ENCODE measurements around the gene THSD4. TPM values are rescaled to one million over a fixed set of nuclear protein-coding genes. Genes with fewer than 3 reads are reported as not detected.
A peak's percentile ranks its signal among the peaks of the same experiment; 100 is the strongest.

Gene THSD4
- total and polyA plus RNA-seq, 2 of the 8 experiments (the other 6 are each of a cell fraction or from before 2014, with no cell fraction given), result 2.5 to 6.2 TPM

DNA sequence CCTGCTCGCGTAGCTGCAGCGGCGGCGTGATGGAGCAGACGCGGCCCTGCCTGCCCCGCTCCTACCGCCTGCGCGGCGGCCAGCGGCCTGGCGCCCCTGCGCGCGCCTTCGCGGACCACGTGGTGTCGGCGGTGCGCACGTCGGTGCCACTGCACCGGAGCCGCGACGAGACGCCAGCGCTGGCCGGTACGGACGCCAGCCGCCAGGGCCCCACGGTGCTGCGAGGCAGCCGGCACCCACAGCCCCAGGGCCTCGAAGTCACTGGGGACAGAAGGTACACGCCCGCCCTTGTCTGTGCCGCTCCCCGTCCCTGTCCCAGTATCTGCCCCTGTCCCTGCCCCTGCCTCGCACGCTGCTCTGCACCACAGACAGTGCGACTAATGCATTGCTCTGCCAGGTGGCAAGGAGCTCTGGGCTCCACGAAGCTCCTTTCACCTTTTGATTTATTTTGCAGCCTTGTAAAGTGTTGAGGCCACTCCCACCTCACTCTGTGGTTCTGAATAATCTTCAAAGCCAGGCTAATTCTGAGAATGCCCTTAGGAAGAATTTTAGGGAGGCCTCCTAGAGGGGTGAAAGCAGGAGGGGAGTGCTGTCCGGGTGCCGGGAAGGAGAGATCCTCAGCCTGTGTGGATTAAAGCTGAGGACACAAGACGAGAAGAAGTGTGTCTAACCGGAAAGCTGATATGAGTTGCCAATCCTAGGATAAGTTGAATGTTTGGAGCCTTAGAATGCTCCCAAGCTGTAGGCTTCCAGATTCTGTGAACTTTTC, 100.0 kb downstream of the THSD4 start (continued):
- no peak for TF ChIP-seq ASH2L (IDR thresholded peaks at IDR 0.05; ENCODE audit: low read length)
- no peak for TF ChIP-seq SUZ12 (IDR thresholded peaks at IDR 0.05; ENCODE audit: low read length)
- no peak for TF ChIP-seq SP1 (IDR thresholded peaks at IDR 0.05; ENCODE audit: low read depth, low read length)
- TF ChIP-seq CBX8 (IDR thresholded peaks at IDR 0.05; ENCODE audit: borderline replicate concordance, low read depth, low read length), result no peak
- no peak for TF ChIP-seq CHD1 (IDR thresholded peaks at IDR 0.05; ENCODE audit: low read depth, low read length)
- no peak for TF ChIP-seq SIRT6 (IDR thresholded peaks at IDR 0.05; ENCODE audit: low read length)
- no peak for TF ChIP-seq POLR2AphosphoS5 (IDR thresholded peaks at IDR 0.05; ENCODE audit: low read depth, low read length)
- TF ChIP-seq, protein P1, sequence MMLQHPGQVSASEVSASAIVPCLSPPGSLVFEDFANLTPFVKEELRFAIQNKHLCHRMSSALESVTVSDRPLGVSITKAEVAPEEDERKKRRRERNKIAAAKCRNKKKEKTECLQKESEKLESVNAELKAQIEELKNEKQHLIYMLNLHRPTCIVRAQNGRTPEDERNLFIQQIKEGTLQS (IDR thresholded peaks at IDR 0.05; ENCODE audit: insufficient read depth, low read depth, low read length), result no peak
- TF ChIP-seq, protein P2, sequence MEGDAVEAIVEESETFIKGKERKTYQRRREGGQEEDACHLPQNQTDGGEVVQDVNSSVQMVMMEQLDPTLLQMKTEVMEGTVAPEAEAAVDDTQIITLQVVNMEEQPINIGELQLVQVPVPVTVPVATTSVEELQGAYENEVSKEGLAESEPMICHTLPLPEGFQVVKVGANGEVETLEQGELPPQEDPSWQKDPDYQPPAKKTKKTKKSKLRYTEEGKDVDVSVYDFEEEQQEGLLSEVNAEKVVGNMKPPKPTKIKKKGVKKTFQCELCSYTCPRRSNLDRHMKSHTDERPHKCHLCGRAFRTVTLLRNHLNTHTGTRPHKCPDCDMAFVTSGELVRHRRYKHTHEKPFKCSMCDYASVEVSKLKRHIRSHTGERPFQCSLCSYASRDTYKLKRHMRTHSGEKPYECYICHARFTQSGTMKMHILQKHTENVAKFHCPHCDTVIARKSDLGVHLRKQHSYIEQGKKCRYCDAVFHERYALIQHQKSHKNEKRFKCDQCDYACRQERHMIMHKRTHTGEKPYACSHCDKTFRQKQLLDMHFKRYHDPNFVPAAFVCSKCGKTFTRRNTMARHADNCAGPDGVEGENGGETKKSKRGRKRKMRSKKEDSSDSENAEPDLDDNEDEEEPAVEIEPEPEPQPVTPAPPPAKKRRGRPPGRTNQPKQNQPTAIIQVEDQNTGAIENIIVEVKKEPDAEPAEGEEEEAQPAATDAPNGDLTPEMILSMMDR (IDR thresholded peaks at IDR 0.05; ENCODE audit: control extremely low read depth in 1 of 3, insufficient read depth in 1 of 3, low read depth in 1 of 3, low read length in 3 of 3), result no peak
- no peak for TF ChIP-seq EGR1 (IDR thresholded peaks at IDR 0.05; ENCODE audit: borderline replicate concordance, low read depth, low read length)
- TF ChIP-seq, protein P3, sequence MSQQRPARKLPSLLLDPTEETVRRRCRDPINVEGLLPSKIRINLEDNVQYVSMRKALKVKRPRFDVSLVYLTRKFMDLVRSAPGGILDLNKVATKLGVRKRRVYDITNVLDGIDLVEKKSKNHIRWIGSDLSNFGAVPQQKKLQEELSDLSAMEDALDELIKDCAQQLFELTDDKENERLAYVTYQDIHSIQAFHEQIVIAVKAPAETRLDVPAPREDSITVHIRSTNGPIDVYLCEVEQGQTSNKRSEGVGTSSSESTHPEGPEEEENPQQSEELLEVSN (IDR thresholded peaks at IDR 0.05), result peak; percentile 90
- TF ChIP-seq, protein P4, sequence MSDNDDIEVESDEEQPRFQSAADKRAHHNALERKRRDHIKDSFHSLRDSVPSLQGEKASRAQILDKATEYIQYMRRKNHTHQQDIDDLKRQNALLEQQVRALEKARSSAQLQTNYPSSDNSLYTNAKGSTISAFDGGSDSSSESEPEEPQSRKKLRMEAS (IDR thresholded peaks at IDR 0.05), result peak; percentile 96
- peak; percentile 28 for TF ChIP-seq RNF2 (IDR thresholded peaks at IDR 0.05; ENCODE audit: borderline replicate concordance, low read depth, low read length, missing control alignments, poor library complexity, severe bottlenecking)
- no peak for TF ChIP-seq TEAD4 (IDR thresholded peaks at IDR 0.05; ENCODE audit: low read depth, low read length)
- no peak for TF ChIP-seq SRF (IDR thresholded peaks at IDR 0.05; ENCODE audit: low read depth, low read length)
- no peak for TF ChIP-seq RBBP5 (IDR thresholded peaks at IDR 0.05; ENCODE audit: borderline replicate concordance, low read depth, low read length)
- no peak for TF ChIP-seq RFX5 (IDR thresholded peaks at IDR 0.05; ENCODE audit: borderline replicate concordance, low read depth, low read length)

Data from H1 (cell line).